ENCODE data around the gene PDXP. TPM values are rescaled to one million over a fixed set of nuclear protein-coding genes. Genes with fewer than 3 reads are reported as not detected.

PDXP gene
- total and polyA plus RNA-seq, 2 of the 13 experiments (the other 11 are each of a cell fraction or from before 2014, with no cell fraction given), result 58.2 to 70.6 TPM

DNA sequence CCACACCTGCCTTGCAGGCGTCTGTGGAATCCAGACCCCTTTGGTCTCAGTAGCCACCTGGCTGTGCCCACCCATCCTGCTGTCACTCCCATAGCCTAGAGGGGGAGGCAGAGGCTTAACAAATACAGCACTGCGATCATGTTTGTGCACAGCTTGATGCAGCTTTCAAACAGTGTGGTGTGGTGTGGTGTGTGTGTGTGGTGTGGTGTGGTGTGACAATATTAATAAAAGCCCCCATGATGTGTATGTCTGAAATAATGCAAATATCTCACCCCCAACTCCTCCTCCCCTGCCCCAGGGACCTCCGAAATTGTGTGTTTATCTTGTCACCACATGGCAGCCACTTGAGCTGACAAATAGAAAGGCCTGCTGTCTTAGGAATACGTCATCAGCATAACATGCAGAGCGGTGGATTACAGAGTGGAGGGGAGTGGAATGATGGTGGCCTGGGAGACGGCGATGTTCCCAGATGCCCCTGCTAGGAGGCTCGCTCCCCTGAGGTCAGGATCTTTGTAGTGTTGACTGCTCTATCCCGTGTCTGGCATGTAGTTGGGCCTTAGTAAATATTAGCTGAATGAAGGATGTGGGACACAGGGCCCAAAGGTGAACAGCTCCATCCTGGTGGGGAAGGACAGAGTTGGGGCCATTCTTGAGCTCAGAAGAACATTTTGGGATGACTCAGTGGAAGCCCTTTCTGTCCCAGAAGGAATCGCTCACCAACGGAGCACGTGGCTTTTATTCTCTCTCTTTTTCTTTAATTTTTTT, 2.8 kb downstream of the PDXP start (continued):
- peak; percentile 77; the same call in 1 of the 2 replicates for TF ChIP-seq HOXA3 (CRISPR knock-in tag; IDR thresholded peaks at IDR 0.05)
- 0 out of 2 replicates have a peak, but pooled peaks have one; percentile 39 for TF ChIP-seq ZNF501 (CRISPR knock-in tag; IDR thresholded peaks at IDR 0.05)
- TF ChIP-seq SOX13 (IDR thresholded peaks at IDR 0.05), result no peak
- TF ChIP-seq SOX13 (CRISPR knock-in tag; conservative IDR thresholded peaks at IDR 0.05 in 1 of 2, IDR thresholded peaks at IDR 0.05 in 1 of 2), result peak in 1 of 2 experiments; percentile 64; a peak in 2 of 4 replicates
- 0 out of 2 replicates have a peak, but pooled peaks have one; percentile 46 for TF ChIP-seq ERF (CRISPR knock-in tag; IDR thresholded peaks at IDR 0.05)
- TF ChIP-seq RBFOX2 (IDR thresholded peaks at IDR 0.05; ENCODE audit: low read depth, low read length), result 0 out of 2 replicates have a peak, but pooled peaks have one; percentile 15
- peak; percentile 45 for TF ChIP-seq FOSL2 (CRISPR knock-in tag; IDR thresholded peaks at IDR 0.05)
- 0 out of 2 replicates have a peak, but pooled peaks have one; percentile 40 for TF ChIP-seq KLF12 (CRISPR knock-in tag; IDR thresholded peaks at IDR 0.05; ENCODE audit: borderline replicate concordance)
- peak; percentile 23; the same call in 1 of the 2 replicates for TF ChIP-seq ZKSCAN1 (IDR thresholded peaks at IDR 0.05; ENCODE audit: low read length)
- TF ChIP-seq RXRA (CRISPR knock-in tag; IDR thresholded peaks at IDR 0.05), result peak; percentile 63; the same call in 1 of the 2 replicates
- peak; percentile 56; the same call in 1 of the 2 replicates for TF ChIP-seq RCOR2 (CRISPR knock-in tag; IDR thresholded peaks at IDR 0.05)
- TF ChIP-seq, protein P1, sequence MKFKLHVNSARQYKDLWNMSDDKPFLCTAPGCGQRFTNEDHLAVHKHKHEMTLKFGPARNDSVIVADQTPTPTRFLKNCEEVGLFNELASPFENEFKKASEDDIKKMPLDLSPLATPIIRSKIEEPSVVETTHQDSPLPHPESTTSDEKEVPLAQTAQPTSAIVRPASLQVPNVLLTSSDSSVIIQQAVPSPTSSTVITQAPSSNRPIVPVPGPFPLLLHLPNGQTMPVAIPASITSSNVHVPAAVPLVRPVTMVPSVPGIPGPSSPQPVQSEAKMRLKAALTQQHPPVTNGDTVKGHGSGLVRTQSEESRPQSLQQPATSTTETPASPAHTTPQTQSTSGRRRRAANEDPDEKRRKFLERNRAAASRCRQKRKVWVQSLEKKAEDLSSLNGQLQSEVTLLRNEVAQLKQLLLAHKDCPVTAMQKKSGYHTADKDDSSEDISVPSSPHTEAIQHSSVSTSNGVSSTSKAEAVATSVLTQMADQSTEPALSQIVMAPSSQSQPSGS (CRISPR knock-in tag; IDR thresholded peaks at IDR 0.05), result peak; percentile 96
- TF ChIP-seq BHLHE40 (IDR thresholded peaks at IDR 0.05; ENCODE audit: low read length), result 0 out of 2 replicates have a peak, but pooled peaks have one; percentile 24
- peak; percentile 55; the same call in 1 of the 2 replicates for TF ChIP-seq ZNF644 (CRISPR knock-in tag; IDR thresholded peaks at IDR 0.05; ENCODE audit: low read depth)

All from HepG2 (cell line).